Nucleus accumbens (tissue), 56 donors: ENCODE results near the gene SPATA17.

Experiments
- DNase-seq, 56 donors: peaks; one replicate each; lab custom pipeline; 2025; lab: John Stamatoyannopoulos, UW

The SPATA17 gene

DNA sequence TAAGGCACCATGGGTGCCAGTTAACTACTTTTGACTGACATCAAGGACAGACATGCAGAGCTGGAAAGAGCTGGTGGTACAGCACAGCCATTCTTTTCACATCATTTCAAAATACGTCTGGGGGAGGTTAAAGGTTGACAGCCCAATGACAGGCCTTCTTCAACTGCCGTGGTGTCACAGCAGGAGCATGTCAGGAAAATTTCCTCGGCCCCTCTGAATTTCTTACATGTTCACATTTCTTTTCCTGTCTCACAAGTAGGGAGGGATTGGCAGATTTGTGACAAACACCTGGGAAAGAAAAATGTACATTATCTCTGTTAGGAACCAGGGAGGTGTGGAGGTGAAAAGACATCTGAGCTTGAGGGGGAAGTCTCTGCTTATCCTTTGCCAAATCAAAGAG, 279.1 kb downstream of the SPATA17 start:
- DNase-seq, result no peak

GRCh38 chr1:217910791-217911320, 279.7 kb downstream of the SPATA17 start:
- DNase-seq, result no peak

DNA sequence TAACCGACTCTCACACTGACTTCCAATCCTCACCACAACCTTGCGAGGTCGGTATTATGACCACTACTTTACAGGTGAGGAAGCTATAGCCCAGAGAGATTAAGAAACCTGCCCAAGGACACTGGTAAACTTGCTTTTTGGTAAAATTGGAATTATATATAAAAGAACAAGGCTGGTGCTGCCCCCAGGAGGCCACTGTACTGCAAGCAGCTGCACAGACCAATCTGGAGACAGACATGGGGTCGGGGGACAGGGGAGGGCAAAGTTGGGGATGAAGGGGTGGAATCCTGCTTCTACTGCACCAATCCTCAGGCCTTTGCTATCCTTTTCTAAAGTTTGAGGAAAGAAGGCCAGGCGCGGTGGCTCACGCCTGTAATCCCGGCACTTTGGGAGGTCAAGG, 280.8 kb downstream of the SPATA17 start:
- no peak for DNase-seq

- no peak for DNase-seq
Observed at GRCh38 chr1:217917281-217917887, 286.2 kb downstream of the SPATA17 start.

DNA sequence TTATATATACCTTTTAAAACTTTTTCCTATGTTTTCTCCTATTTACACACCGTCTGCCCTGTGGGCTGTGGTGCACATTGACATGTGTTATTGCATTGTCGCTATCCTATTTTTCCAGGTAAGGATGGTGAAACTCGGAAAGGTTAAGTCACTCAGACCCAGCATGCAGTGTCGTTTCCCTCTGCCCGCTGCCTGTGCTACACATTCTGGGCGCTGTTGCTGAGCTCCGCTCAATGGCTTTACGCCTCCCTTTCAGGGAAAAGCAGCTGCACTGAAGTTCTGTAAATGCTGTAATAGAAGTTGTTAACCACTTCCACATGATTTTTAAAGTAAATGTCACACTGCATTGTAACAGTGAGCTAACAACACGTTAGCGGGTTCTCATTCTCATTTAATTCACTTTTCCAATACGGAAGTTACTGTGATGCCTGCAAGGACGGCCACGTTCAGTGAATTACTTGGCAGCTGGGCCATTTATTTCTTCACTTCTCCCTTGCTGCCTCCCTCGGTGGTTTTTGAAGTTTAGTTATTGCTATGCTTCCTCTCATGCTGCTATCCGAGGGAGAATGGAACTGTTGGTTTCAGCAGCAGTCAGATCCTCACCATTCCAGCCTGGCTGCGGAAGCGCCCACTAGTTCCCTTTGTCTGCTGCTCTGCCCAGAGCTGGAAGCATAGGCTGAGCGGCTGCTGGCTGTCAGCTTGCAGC, 288.7 kb downstream of the SPATA17 start:
- DNase-seq, result peak in 1 of 56 donors; percentile 4
